HepG2 (cell line): ENCODE measurements around the gene ARAP1. TPM values are rescaled to one million over a fixed set of nuclear protein-coding genes. Genes with fewer than 3 reads are reported as not detected.

Experiments used
- GATAD1 ChIP-seq: IDR thresholded peaks from 2 replicates; pipeline ENCODE4 v1.6.1; 2016; ENCODE audit warnings: missing genetic modification reagents, missing compliant biosample characterization
- HNF1B ChIP-seq: sonication (generic); formaldehyde crosslinking; IDR thresholded peaks from 2 replicates; pipeline ENCODE4 v1.5.1; 2020; ENCODE audit warnings: mild to moderate bottlenecking, moderate library complexity, missing genetic modification reagents
- JARID2 ChIP-seq: sonication (generic); formaldehyde crosslinking; IDR thresholded peaks from 2 replicates; pipeline ENCODE4 v1.8.1; 2023; ENCODE audit warnings: missing genetic modification reagents, inconsistent platforms; ENCODE audit not compliant: insufficient replicate concordance
- KDM5A ChIP-seq: fragments of 200-600 bp; sonication (generic); IDR thresholded peaks from 2 replicates; pipeline ENCODE4 v1.7.0; 2018; ENCODE audit warnings: antibody characterized with exemption, mild to moderate bottlenecking, low read length, borderline replicate concordance
- MLX ChIP-seq: IDR thresholded peaks from 2 replicates; pipeline ENCODE4 v1.6.1; 2016
- MYC ChIP-seq: sonication (generic); formaldehyde crosslinking; IDR thresholded peaks from 2 replicates; pipeline ENCODE4 v1.9.0; 2021; ENCODE audit warnings: missing genetic modification reagents, borderline replicate concordance
- NR2F2 ChIP-seq: IDR thresholded peaks from 2 replicates; pipeline ENCODE4 v1.6.1; 2012; ENCODE audit warnings: low read depth, inconsistent platforms, borderline replicate concordance
- SMAD9 ChIP-seq: sonication (generic); formaldehyde crosslinking; IDR thresholded peaks from 2 replicates; pipeline ENCODE4 v1.5.1; 2020; ENCODE audit warnings: mild to moderate bottlenecking, missing genetic modification reagents
- SMC3 ChIP-seq: IDR thresholded peaks from 2 replicates; pipeline ENCODE4 v1.6.1; 2011; ENCODE audit warnings: low read length, improper control_type of control experiment
- SMYD3 ChIP-seq: sonication (generic); formaldehyde crosslinking; IDR thresholded peaks from 2 replicates; pipeline ENCODE4 v1.8.1; 2023; ENCODE audit warnings: mild to moderate bottlenecking, missing genetic modification reagents
- SOX6 ChIP-seq, 2 experiments: fragments of 450-650 bp in 1 of 2; sonication (generic) in 1 of 2; formaldehyde crosslinking in 1 of 2; IDR thresholded peaks; 2 replicates each; pipeline versions ENCODE4 v1.4.0 to v1.6.1; 2017 to 2020; ENCODE audit warnings: antibody characterized with exemption in 1 of 2, mild to moderate bottlenecking in 1 of 2, missing genetic modification reagents in 1 of 2
- SP4 ChIP-seq: sonication (generic); formaldehyde crosslinking; IDR thresholded peaks from 2 replicates; pipeline ENCODE4 v1.8.1; 2023; ENCODE audit warnings: mild to moderate bottlenecking, missing genetic modification reagents
- TARDBP ChIP-seq: sonication (generic); formaldehyde crosslinking; IDR thresholded peaks from 2 replicates; pipeline ENCODE4 v1.8.0; 2022; ENCODE audit warnings: mild to moderate bottlenecking, missing genetic modification reagents
- THAP11 ChIP-seq: IDR thresholded peaks from 2 replicates; pipeline ENCODE4 v1.6.1; 2016; ENCODE audit warnings: missing biosample characterization, missing genetic modification reagents
- XRCC5 ChIP-seq: fragments of 200-400 bp; formaldehyde crosslinking; optimal IDR thresholded peaks from 2 replicates; pipeline ENCODE3; 2017; ENCODE audit warnings: mild to moderate bottlenecking, low read length
- ZKSCAN8 ChIP-seq: IDR thresholded peaks from 2 replicates; pipeline ENCODE4 v1.6.1; 2016; ENCODE audit warnings: borderline replicate concordance, missing genetic modification reagents, missing compliant biosample characterization
- ZNF441 ChIP-seq: sonication (generic); formaldehyde crosslinking; IDR thresholded peaks from 2 replicates; pipeline ENCODE4 v1.7.0; 2021; ENCODE audit warnings: missing genetic modification reagents, borderline replicate concordance
- ZNF607 ChIP-seq: sonication (generic); formaldehyde crosslinking; IDR thresholded peaks from 2 replicates; pipeline ENCODE4 v1.5.1; 2020; ENCODE audit warnings: missing genetic modification reagents, mild to moderate bottlenecking, borderline replicate concordance
- ZNF768 ChIP-seq: sonication (generic); formaldehyde crosslinking; IDR thresholded peaks from 2 replicates; pipeline ENCODE4 v1.4.0; 2020; ENCODE audit warnings: missing genetic modification reagents
- polyA plus RNA-seq, 8 experiments: library from polyadenylated mRNA; depleted of rRNA in 3 of 8; stranded (reverse) in 7 of 8; unstranded in 1 of 8; fragments of >200 nt; fragmentation: Illumina TruSeq in 4 of 8; extraction: Trizol in 4 of 8; gene quantifications; 2 replicates each; pipeline versions ENCODE4 v1.2.1 to v1.2.3, GENCODE V29; 2011 to 2016; ENCODE audit warnings: low read depth in 4 of 8, missing spikeins in 1 of 8, mixed read lengths in 1 of 8; ENCODE audit not compliant: insufficient read depth in 1 of 8
- total RNA-seq, 5 experiments: library from RNA; depleted of rRNA; stranded (reverse); fragments of >200 nt; fragmentation: Illumina TruSeq; extraction: Trizol; gene quantifications; 2 replicates each; pipeline ENCODE4 v1.2.3, GENCODE V29; 2016; ENCODE audit warnings: low read depth in 1 of 5
- TF ChIP-seq, protein P1 (sequence below): sonication (generic); formaldehyde crosslinking; IDR thresholded peaks from 2 replicates; pipeline ENCODE4 v1.5.0; 2020; ENCODE audit warnings: missing genetic modification reagents, mild to moderate bottlenecking, borderline replicate concordance
- TF ChIP-seq, protein P2 (sequence below): sonication (generic); formaldehyde crosslinking; IDR thresholded peaks from 2 replicates; pipeline ENCODE4; 2020; ENCODE audit warnings: missing genetic modification reagents, mild to moderate bottlenecking, borderline replicate concordance
- TF ChIP-seq, protein P3 (sequence below): sonication (generic); formaldehyde crosslinking; IDR thresholded peaks from 2 replicates; pipeline ENCODE4 v1.4.0; 2020; ENCODE audit warnings: missing genetic modification reagents

The ARAP1 gene
- total and polyA plus RNA-seq, 2 of the 13 experiments (the other 11 are each of a cell fraction or from before 2014, with no cell fraction given) = 43.2 to 55.5 TPM

- TF ChIP-seq, protein P1, sequence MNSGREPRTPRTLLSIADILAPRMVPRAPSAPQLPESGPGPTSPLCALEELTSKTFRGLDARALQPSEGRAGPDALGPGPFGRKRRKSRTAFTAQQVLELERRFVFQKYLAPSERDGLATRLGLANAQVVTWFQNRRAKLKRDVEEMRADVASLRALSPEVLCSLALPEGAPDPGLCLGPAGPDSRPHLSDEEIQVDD (CRISPR knock-in tag) = peak; percentile 27; the same call in 1 of the 2 replicates
- TF ChIP-seq SMYD3 (CRISPR knock-in tag) (0 out of 2 replicates have a peak, but pooled peaks have one; percentile 51), SOX6 (IDR thresholded peaks at IDR 0.05) (no peak), SOX6 (CRISPR knock-in tag; IDR thresholded peaks at IDR 0.05) (peak; percentile 87), SMAD9 (CRISPR knock-in tag) (no peak), THAP11 (CRISPR knock-in tag) (peak; percentile 78), HNF1B (CRISPR knock-in tag) (peak; percentile 89; the same call in 1 of the 2 replicates), JARID2 (CRISPR knock-in tag) (peak; percentile 37), XRCC5 (peak; percentile 96), ZNF607 (CRISPR knock-in tag) (no peak; the same call in 1 of the 2 replicates), SP4 (CRISPR knock-in tag) (peak; percentile 56; the same call in 1 of the 2 replicates), GATAD1 (CRISPR knock-in tag) (peak; percentile 53; the same call in 1 of the 2 replicates), MLX (CRISPR knock-in tag) (peak; percentile 61), ZKSCAN8 (CRISPR knock-in tag) (peak; percentile 69; the same call in 1 of the 2 replicates), MYC (CRISPR knock-in tag) (peak; percentile 77; the same call in 1 of the 2 replicates), SMC3 (peak; percentile 61), ZNF441 (CRISPR knock-in tag) (peak; percentile 62; the same call in 1 of the 2 replicates), NR2F2 (peak; percentile 68; the same call in 1 of the 2 replicates), TARDBP (CRISPR knock-in tag) (peak; percentile 95), KDM5A (peak; percentile 38; the same call in 1 of the 2 replicates), ZNF768 (no peak)
- TF ChIP-seq, protein P2, sequence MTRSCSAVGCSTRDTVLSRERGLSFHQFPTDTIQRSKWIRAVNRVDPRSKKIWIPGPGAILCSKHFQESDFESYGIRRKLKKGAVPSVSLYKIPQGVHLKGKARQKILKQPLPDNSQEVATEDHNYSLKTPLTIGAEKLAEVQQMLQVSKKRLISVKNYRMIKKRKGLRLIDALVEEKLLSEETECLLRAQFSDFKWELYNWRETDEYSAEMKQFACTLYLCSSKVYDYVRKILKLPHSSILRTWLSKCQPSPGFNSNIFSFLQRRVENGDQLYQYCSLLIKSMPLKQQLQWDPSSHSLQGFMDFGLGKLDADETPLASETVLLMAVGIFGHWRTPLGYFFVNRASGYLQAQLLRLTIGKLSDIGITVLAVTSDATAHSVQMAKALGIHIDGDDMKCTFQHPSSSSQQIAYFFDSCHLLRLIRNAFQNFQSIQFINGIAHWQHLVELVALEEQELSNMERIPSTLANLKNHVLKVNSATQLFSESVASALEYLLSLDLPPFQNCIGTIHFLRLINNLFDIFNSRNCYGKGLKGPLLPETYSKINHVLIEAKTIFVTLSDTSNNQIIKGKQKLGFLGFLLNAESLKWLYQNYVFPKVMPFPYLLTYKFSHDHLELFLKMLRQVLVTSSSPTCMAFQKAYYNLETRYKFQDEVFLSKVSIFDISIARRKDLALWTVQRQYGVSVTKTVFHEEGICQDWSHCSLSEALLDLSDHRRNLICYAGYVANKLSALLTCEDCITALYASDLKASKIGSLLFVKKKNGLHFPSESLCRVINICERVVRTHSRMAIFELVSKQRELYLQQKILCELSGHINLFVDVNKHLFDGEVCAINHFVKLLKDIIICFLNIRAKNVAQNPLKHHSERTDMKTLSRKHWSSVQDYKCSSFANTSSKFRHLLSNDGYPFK (CRISPR knock-in tag) = peak; percentile 72; the same call in 1 of the 2 replicates
- TF ChIP-seq, protein P3, sequence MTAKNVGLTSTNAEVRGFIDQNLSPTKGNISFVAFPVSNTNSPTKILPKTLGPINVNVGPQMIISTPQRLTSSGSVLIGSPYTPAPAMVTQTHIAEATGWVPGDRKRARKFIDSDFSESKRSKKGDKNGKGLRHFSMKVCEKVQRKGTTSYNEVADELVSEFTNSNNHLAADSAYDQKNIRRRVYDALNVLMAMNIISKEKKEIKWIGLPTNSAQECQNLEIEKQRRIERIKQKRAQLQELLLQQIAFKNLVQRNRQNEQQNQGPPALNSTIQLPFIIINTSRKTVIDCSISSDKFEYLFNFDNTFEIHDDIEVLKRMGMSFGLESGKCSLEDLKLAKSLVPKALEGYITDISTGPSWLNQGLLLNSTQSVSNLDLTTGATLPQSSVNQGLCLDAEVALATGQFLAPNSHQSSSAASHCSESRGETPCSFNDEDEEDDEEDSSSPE (CRISPR knock-in tag) = no peak
Observed at GRCh38 chr11:72766152-72766902, 14.1 kb upstream of the ARAP1 start (continued).
